Adrenal gland (tissue), 5 donors: ENCODE measurements around the gene TARS3.

Experiments used
- POLR2A ChIP-seq, 2 donors: fragments of 450-650 bp; IDR thresholded peaks; one replicate each; pipeline ENCODE4 v1.6.1; 2017; ENCODE audit warnings: antibody characterized with exemption in 2 of 2, mild to moderate bottlenecking in 2 of 2, moderate library complexity in 1 of 2
- TF ChIP-seq, protein P1 (sequence below), 6 experiments: fragments of 450-650 bp in 4 of 6; fragments of 200-600 bp in 2 of 6; sonication (generic) in 1 of 6; IDR thresholded peaks; 1 replicate in 5 of 6; 2 replicates in 1 of 6; pipeline versions ENCODE4 v1.5.1 to v1.8.0; 2016 to 2021; ENCODE audit warnings: antibody characterized with exemption in 6 of 6, mild to moderate bottlenecking in 2 of 6, moderate library complexity in 1 of 6
- donor health status: DM: no; HTN: no; CAD: no.

DNA sequence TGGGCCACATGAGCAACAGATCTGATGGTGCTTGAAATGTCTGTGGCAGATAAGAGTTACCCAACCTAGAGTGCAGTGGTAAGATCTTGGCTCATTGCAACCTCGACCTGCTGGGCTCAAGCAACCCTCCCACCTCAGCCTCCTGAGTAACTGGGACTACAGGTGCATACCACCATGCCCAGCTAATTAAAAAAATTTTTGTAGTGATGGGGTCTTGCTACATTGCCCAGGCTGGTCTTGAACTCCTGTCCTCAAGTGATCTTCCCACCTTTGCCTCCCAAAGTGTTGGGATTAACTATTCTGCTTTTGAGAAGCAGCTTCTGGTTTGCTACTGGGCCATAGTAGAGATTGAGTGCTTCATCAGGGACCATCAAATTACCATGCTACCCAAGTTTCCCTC, 2.9 kb upstream of the TARS3 start:
- TF ChIP-seq, protein P1, sequence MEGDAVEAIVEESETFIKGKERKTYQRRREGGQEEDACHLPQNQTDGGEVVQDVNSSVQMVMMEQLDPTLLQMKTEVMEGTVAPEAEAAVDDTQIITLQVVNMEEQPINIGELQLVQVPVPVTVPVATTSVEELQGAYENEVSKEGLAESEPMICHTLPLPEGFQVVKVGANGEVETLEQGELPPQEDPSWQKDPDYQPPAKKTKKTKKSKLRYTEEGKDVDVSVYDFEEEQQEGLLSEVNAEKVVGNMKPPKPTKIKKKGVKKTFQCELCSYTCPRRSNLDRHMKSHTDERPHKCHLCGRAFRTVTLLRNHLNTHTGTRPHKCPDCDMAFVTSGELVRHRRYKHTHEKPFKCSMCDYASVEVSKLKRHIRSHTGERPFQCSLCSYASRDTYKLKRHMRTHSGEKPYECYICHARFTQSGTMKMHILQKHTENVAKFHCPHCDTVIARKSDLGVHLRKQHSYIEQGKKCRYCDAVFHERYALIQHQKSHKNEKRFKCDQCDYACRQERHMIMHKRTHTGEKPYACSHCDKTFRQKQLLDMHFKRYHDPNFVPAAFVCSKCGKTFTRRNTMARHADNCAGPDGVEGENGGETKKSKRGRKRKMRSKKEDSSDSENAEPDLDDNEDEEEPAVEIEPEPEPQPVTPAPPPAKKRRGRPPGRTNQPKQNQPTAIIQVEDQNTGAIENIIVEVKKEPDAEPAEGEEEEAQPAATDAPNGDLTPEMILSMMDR (IDR thresholded peaks at IDR 0.05): no peak
- no peak for TF ChIP-seq POLR2A (IDR thresholded peaks at IDR 0.05)
